CD4-positive, alpha-beta T cell (primary cell): ENCODE measurements around the gene PDZRN4. TPM values are rescaled to one million over a fixed set of nuclear protein-coding genes. Genes with fewer than 3 reads are reported as not detected.
A peak's percentile ranks its signal among the peaks of the same experiment; 100 is the strongest.

Experiments used
- ATAC-seq: fragments of 200-7000 bp; cut with Tn5 transposase; one replicate; pipeline ENCODE4 v1.10.0; 2022; ENCODE audit warnings: mild to moderate bottlenecking; ENCODE audit not compliant: poor library complexity
- CTCF ChIA-PET: fragments of 350-600 bp; sonication (Branson Sonifier 250); formaldehyde crosslinking; loops from one replicate; lab custom pipeline; 2021; ENCODE audit warnings: antibody characterized with exemption, inconsistent platforms; lab: Charles Lee
- POLR2A ChIA-PET: fragments of 350-600 bp; sonication (Branson Sonifier 250); formaldehyde crosslinking; loops from one replicate; lab custom pipeline; 2021; ENCODE audit warnings: antibody characterized with exemption, inconsistent platforms; lab: Charles Lee
- DNase-seq, 14 experiments: peaks; one replicate each; pipeline ENCODE4 v3.0.0-alpha.2; 2013 to 2020; ENCODE audit warnings: mixed read lengths in 2 of 14
- H3K27ac ChIP-seq, 2 donors: one replicate each; pipeline versions ENCODE4 v1.5.1 to v1.7.0; 2013; ENCODE audit warnings: low read length in 2 of 2, low read depth in 1 of 2, mild to moderate bottlenecking in 1 of 2
- H3K27me3 ChIP-seq, 2 experiments: 1 replicate in 1 of 2; 2 replicates in 1 of 2; pipeline versions ENCODE4 v1.6.1 to v1.7.0; 2013; ENCODE audit warnings: low read length in 2 of 2, control low read depth in 1 of 2, mild to moderate bottlenecking in 1 of 2, moderate library complexity in 1 of 2; ENCODE audit not compliant: insufficient read depth in 2 of 2, control insufficient read depth in 1 of 2
- H3K36me3 ChIP-seq: one replicate; pipeline ENCODE4 v1.6.1; 2013; ENCODE audit warnings: low read length, control low read depth; ENCODE audit not compliant: insufficient read depth
- H3K4me1 ChIP-seq: one replicate; pipeline ENCODE4 v1.6.1; 2013; ENCODE audit warnings: low read length, control low read depth; ENCODE audit not compliant: insufficient read depth
- H3K4me3 ChIP-seq: one replicate; pipeline ENCODE4 v1.5.1; 2013; ENCODE audit warnings: mild to moderate bottlenecking, low read length, moderate library complexity
- H3K9me3 ChIP-seq, 2 experiments: 1 replicate in 1 of 2; 2 replicates in 1 of 2; pipeline versions ENCODE4 v1.6.1 to v1.7.0; 2013; ENCODE audit warnings: low read length in 2 of 2, mild to moderate bottlenecking in 2 of 2, control low read depth in 1 of 2, moderate library complexity in 1 of 2; ENCODE audit not compliant: control insufficient read depth in 1 of 2, insufficient read depth in 1 of 2
- H3K27ac Mint-ChIP-seq: one replicate; pipeline ENCODE4 v1.8.0; 2020; ENCODE audit warnings: mixed read lengths
- H3K27me3 Mint-ChIP-seq: one replicate; pipeline ENCODE4 v1.8.0; 2021; ENCODE audit warnings: mixed read lengths
- H3K36me3 Mint-ChIP-seq: one replicate; pipeline ENCODE4 v1.8.0; 2021; ENCODE audit warnings: low read depth, mixed read lengths
- H3K4me1 Mint-ChIP-seq: one replicate; pipeline ENCODE4 v1.8.0; 2021; ENCODE audit warnings: low read depth, mixed read lengths
- H3K4me3 Mint-ChIP-seq: one replicate; pipeline ENCODE4 v1.8.0; 2020; ENCODE audit warnings: mild to moderate bottlenecking, mixed read lengths
- H3K9me3 Mint-ChIP-seq: one replicate; pipeline ENCODE4 v1.8.0; 2020; ENCODE audit warnings: mixed read lengths
- CTCF ChIP-seq: fragments of 200-600 bp; IDR thresholded peaks from one replicate; pipeline ENCODE4 v1.8.0; 2022; ENCODE audit warnings: antibody characterized with exemption, mild to moderate bottlenecking
- intact Hi-C, 2 experiments: fragments of 100-400 bp; cut with DNase I in 1 of 2; cut with micrococcal nuclease in 1 of 2; formaldehyde crosslinking; loops; one replicate each; pipeline versions ENCODE4 v1.15.1 to v1.9.0; 2023 to 2025; cut with DNase I, micrococcal nuclease
- total RNA-seq, 174 experiments: library from RNA in 2 of 174; stranded (reverse) in 2 of 174; gene quantifications; one replicate each; pipeline ENCODE4 v1.2.3 and lab custom pipeline; 2021 to 2026

Gene PDZRN4
- total RNA-seq, 2 experiments from 2014 or later, result not detected

GRCh38 chr12:41336041-41336549 lies 148.0 kb downstream of the PDZRN4 start:
- ATAC-seq, result no peak
- H3K27ac Mint-ChIP-seq, result no peak overlapping the region
- H3K9me3 Mint-ChIP-seq, result peaks cover 6% of the 10 kb centered on the region
- TF ChIP-seq CTCF, result no peak
- H3K27ac ChIP-seq, result no peak overlapping the region
- H3K9me3 ChIP-seq, result no peaks in the 10 kb centered on the region
- CTCF ChIA-PET, result no interaction called here
- H3K27me3 ChIP-seq, result no peaks in the 10 kb centered on the region
- H3K4me1 ChIP-seq, result no peaks in the 10 kb centered on the region
- no peak overlapping the region for H3K4me3 ChIP-seq
- no peak overlapping the region for H3K4me3 Mint-ChIP-seq
- intact Hi-C loops, result no loop called here
- no peaks in the 10 kb centered on the region for H3K4me1 Mint-ChIP-seq
- no peak for DNase-seq
- H3K27me3 Mint-ChIP-seq, result no peaks in the 10 kb centered on the region
- H3K36me3 Mint-ChIP-seq, result no peaks in the 10 kb centered on the region
- no peaks in the 10 kb centered on the region for H3K36me3 ChIP-seq
- POLR2A ChIA-PET, result no interaction called here

- no peaks in the 10 kb centered on the region for H3K9me3 ChIP-seq
- ChIA-PET POLR2A (no interaction called here), CTCF (no interaction called here)
- no peak overlapping the region for H3K27ac Mint-ChIP-seq
- no peaks in the 10 kb centered on the region for H3K27me3 Mint-ChIP-seq
- H3K4me3 ChIP-seq, result no peak overlapping the region
- H3K4me3 Mint-ChIP-seq, result no peak overlapping the region
- DNase-seq (peak in 1 of 14 experiments; percentile 1), ATAC-seq (no peak)
- H3K9me3 Mint-ChIP-seq, result peaks cover 6% of the 10 kb centered on the region
- no peaks in the 10 kb centered on the region for H3K36me3 Mint-ChIP-seq
- no peak overlapping the region for H3K27ac ChIP-seq
- no peak for TF ChIP-seq CTCF
- H3K4me1 Mint-ChIP-seq, result no peaks in the 10 kb centered on the region
- H3K4me1 ChIP-seq, result no peaks in the 10 kb centered on the region
- H3K27me3 ChIP-seq, result no peaks in the 10 kb centered on the region
- no peaks in the 10 kb centered on the region for H3K36me3 ChIP-seq
- intact Hi-C loops, result no loop called here
Observed at GRCh38 chr12:41339784-41340183, 151.7 kb downstream of the PDZRN4 start.

GRCh38 chr12:41344776-41345470 lies 156.8 kb downstream of the PDZRN4 start:
- Mint-ChIP-seq H3K4me3 (no peak overlapping the region), H3K27ac (no peak overlapping the region), H3K9me3 (peaks cover 6% of the 10 kb centered on the region), H3K36me3 (no peaks in the 10 kb centered on the region), H3K27me3 (no peaks in the 10 kb centered on the region), H3K4me1 (no peaks in the 10 kb centered on the region)
- DNase-seq (no peak), ATAC-seq (no peak)
- no peak for TF ChIP-seq CTCF
- POLR2A ChIA-PET, result no interaction called here
- Histone ChIP-seq H3K9me3 (no peaks in the 10 kb centered on the region), H3K4me1 (no peaks in the 10 kb centered on the region), H3K27me3 (no peaks in the 10 kb centered on the region), H3K4me3 (no peak overlapping the region), H3K27ac (no peak overlapping the region), H3K36me3 (no peaks in the 10 kb centered on the region)
- CTCF ChIA-PET, result no interaction called here
- intact Hi-C loops, result no loop called here
